GM19468 (cell line): ENCODE results near the gene SPAG8.

ENCODE experiments used
- ATAC-seq: cut with Tn5 transposase; IDR thresholded peaks from one replicate; pipeline ENCODE4 v1.9.1; 2021; ENCODE audit warnings: mild to moderate bottlenecking, moderate library complexity, moderate number of reproducible peaks; ENCODE audit not compliant: unreplicated experiment; ENCODE audit errors: extremely low read depth

SPAG8 gene

DNA sequence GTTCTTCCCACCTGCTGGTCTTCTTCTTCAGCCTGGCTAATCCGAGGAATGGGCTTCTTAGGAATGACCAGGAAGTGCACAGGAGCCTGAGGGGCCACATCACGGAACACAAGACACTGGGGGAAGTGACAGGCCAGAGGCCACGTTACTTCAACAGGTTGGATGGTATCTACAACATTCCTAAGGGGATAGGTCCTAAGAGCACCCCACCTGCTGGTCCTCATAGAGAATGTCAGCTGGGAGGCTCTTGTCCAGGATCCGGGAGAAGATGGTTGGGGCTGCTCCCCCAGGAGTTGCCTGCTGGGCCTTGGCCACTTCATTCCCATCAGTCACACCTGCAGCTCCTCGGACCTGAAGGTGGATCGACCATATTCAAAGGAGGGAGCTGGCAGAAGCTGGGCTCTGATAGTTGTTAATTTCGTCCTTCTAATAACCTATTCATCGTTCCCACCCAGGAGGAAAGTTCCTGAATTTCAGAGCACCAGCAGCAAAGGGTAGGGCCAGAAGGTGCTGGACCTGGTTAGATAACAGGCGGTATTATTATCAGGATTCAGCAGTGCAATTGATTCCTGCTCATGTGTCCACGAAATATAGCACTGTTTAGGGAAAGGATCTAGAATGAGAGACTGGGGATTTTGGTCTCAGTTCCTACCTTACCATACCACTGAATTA lies 1.5 kb upstream of the SPAG8 start:
- ATAC-seq: no peak

DNA sequence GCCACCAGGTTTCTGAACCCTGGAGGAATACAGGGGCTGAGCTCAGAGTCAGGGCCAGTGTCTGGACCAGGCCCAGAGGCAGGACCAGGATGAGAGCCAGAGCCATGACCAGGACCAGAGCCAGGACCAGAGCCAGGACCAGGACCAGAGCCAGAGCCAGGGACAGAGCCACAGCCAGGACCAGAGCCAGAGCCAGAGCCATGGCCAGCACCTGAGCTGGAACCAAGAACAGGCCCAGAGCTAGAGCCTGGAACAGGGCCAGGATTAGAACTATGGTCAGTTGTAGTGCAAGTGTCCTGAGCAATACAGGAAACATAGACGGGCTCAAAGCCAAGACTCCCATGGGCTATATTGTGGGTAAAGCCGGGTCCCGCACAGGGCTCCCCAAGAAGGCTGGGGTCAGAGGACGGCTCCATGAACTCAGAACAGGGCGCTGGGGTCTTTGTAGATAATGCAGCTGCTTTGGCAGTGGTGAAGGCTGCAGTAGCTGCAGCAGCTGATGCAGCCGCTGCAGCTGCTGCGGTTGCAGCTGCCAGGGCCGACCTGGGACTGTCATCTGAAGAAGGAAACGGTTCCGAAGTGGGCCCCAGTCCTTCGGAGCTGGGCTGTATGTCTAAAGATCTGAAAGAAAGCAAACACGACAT lies 559 bp downstream of the SPAG8 start:
- ATAC-seq: no peak

DNA sequence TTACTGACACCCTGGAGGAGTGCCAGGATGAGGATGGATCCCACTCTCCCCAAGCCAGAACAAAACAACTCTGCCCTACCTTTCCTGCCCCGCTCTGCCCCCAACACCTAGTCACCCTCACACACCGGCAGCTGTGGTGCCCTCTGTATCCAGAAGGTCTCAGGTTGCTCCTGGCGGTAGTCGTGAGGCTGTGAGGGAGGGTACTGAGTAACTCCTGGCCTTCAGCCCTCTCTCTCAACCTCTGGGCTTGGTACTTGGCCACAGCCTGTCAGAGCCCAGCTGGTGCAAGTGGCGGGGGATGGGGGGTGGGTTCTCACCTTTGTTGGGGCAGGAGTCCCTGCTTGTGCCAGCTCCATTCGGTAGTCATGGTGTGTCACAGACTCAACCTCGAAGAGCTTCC lies 1.9 kb downstream of the SPAG8 start:
- no peak for ATAC-seq

DNA sequence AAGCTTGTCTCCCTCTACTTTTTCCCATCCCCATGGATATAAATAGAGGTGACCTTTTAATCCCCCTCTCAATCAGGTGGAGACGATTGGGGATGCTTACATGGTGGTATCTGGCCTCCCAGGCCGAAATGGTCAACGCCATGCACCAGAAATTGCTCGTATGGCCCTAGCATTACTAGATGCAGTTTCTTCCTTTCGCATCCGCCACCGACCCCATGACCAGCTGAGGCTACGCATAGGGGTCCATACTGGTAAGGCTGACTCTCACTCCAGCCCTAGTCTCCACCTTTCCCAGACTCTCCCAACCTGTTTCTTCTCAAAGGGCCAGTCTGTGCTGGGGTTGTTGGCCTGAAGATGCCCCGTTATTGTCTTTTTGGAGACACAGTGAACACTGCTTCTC lies 3.6 kb downstream of the SPAG8 start:
- no peak for ATAC-seq

DNA sequence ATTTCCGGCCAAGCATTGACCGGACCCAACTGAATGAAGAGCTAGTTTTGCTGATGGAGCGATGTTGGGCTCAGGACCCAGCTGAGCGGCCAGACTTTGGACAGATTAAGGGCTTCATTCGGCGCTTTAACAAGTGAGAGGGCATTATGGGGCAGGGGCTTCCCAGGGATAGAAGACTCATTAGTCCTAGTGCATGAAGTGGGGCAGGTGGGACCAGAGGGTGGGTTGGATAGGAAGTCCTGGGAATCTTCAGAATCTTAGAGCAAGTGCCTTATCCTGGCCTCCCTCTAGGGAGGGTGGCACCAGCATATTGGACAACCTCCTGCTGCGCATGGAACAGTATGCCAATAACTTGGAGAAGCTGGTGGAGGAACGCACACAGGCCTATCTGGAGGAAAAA lies 6.0 kb downstream of the SPAG8 start:
- ATAC-seq: no peak

DNA sequence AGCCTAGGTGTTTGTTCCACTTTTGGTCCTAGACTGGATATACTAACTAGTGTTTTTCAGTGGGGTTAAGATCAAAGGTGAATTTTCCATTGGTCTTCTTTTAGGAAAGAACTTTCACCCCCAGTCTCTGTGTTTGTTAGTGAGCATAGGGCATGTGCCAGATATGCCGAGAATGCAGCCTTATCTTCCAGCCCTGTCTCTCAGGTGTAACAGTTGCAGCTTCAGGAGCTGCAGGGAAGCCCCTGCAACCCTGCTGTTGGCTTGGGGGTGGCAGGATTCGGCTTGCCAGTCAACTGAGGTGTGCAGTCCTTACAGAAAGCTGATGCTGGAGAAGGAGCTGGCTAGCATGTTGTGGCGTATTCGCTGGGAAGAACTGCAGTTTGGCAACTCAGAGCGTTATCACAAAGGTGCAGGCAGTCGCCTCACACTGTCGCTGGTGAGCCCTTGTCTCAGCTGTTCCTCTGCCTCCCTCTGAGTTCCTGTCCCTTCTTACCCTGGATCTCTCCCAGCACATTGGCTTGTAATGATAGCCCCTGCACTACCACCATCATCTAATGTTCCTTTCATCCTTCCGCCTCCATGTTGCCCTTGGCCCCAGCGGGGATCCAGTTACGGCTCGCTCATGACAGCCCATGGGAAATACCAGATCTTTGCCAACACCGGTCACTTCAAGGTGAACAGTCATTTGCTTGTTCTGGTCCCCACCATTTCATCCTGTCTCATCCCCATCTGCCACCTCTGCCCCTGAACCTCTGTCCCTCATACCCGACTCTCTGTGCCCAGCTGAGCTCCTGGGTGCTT lies 10.5 kb downstream of the SPAG8 start:
- ATAC-seq: no peak

DNA sequence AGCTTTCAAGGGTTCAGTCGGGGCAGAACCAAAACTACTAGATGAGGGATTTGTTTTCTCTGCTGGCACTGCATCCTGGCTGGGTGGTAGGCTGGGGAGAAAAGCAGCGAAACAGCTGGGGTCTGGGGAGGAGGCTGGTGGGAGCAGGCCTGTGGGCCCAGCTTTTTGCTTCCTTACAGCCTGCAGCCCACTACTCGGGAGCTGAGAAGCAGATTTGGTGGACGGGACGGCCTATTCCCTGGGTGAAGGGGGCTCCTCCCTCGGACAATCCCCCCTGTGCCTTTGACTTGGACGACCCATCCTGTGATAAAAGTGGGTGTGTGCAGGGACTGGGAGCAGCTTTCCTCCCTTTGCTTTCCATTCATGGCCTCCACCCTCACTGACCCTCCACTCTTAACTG lies 11.5 kb downstream of the SPAG8 start:
- ATAC-seq: no peak

DNA sequence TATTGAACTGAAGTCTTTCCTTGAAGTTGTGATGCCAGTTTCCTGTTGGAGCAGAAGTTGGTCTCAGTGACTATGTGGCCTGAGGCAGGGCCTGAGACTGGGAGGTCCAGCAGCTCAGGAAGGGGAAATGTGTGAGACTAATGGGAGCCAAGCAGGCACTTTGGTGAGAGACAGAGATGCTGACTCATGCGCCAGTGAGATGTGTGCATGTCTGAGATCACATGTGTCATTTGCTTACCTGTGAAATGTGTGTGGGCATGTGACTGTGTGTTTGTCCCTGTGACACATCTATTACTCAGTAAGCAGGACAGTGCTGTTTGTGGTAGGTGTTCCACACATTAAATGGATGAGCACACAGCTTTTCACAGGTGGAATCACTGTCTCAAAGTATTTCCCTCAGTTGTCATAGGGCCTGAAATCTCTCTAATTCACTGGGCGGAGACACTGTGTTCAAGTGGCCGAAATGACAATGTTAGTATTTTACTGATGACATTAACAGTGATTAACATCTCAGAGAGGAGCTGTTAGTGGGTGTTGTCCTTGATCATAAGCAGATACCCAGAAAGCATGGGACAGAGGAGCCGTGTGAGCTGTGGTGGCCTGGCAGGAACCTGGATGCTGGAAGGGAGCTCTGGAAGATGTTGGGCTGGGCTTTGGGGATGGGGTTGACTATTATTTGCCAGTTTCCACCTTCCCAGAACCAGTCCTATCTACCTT lies 13.2 kb downstream of the SPAG8 start:
- ATAC-seq: no peak

DNA sequence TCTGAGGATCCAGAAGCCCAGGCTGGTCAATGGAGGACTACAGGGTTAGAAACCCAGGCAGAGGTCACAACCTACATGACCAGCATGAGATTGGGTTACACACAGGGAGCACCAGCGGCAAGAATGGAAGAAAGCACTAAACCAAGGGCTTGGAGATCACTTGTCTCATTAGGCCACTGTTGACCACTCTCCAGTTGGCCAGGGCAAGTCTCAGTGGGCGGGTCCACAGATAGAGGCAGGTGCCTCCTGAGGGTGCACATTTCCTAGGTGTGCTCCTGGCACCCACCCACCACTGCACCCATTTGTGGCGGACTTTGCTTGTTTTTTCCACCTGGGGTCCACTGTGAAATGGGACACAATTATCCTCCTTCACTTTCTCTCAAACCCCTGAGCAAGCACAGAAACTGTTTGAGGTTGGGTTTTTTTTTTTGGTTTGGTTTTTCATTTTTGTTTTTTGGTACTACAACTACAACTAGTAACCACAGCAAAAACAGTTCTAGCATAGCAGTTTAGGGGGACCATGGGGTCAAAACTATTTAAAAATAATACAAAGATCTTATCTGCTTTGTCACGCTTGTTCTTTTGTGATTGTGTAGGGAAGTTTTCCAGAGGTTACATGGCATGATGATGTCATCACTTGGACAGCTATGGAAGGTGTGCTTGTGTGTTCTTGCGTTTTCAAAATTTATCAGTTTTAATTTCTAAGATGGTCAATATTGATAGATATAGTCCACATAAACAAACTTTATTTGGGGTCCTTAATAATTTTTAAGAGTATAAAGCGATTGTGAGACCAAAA lies 14.6 kb downstream of the SPAG8 start:
- ATAC-seq: no peak

DNA sequence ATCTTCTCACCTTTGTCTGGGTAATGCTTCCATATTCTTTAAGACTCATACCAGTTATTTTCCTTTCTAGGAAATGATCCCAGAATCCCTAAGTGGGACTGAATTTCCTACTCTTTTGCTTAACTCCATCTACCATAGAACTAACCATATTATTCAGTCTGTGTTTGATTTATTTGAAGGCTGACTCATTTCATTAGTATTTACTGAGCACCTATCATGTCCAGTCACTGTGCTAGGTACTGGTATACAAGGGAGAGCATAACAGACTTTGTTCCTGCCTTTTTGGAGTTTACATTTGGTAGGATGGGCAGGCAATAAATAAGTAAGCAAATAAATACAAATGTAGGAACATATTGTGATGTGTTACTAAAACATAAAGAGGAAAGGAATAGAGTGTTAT lies 16.4 kb downstream of the SPAG8 start:
- ATAC-seq: no peak

DNA sequence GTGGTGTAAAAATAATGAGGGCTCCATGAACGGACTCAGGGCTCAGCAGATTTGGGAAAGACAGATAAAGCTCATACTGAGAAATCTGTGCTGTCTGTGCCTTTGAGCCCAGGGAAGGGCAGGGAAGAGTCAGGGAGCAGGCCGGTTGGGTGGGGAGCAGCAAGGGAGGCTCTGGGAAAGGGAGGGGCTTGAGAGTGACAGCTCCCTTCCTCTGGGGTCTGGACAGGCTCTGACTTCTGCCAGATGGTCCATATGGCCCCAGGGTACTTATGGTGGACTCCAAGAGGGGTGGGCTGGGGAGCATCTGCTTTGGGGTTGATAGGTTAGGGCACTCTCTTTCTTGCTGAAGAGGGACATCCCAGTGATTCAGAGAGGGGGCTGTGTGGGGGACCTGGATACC lies 18.6 kb downstream of the SPAG8 start:
- no peak for ATAC-seq

DNA sequence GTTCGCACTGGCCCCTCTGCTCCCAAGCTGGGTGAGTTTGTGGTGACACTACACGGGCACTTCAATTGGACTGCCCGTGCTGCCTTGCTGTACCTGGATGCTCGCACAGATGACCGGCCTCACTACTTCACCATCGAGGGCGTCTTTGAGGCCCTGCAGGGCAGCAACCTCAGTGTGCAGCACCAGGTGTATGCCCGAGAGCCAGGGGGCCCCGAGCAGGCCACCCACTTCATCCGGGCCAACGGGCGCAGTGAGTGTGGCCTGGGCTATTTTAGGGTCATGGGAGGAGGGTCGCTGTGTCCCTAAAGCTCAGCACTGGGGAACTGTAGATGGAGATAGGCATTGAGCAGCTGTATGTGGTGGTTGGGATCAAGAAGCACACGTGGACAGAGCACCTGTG lies 19.2 kb downstream of the SPAG8 start:
- ATAC-seq: no peak

DNA sequence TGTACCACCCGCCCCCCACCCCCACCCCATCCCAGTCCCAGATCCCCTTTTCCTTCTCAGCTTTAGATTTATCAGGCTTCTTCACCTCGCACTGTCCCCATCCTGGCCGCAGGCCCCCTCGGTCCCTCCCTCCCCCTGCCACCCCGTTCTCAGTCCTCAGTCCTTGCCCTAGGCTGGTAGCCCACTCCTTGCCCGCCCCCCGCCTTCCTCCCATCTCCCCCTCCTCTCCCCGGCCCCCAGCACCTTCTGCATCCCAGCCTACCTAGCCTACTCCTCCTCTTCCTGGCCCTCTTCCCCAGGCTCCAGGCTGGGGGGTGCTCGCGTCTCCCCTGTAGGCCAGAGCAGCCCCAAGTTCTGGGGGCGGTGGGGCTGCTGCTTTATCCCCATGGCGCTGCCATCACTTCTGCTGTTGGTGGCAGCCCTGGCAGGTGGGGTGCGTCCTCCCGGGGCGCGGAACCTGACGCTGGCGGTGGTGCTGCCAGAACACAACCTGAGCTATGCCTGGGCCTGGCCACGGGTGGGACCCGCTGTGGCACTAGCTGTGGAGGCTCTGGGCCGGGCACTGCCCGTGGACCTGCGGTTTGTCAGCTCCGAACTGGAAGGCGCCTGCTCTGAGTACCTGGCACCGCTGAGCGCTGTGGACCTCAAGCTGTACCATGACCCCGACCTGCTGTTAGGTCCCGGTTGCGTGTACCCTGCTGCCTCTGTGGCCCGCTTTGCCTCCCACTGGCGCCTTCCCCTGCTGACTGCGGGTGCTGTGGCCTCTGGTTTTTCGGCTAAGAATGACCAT lies 19.8 kb downstream of the SPAG8 start:
- no peak for ATAC-seq

DNA sequence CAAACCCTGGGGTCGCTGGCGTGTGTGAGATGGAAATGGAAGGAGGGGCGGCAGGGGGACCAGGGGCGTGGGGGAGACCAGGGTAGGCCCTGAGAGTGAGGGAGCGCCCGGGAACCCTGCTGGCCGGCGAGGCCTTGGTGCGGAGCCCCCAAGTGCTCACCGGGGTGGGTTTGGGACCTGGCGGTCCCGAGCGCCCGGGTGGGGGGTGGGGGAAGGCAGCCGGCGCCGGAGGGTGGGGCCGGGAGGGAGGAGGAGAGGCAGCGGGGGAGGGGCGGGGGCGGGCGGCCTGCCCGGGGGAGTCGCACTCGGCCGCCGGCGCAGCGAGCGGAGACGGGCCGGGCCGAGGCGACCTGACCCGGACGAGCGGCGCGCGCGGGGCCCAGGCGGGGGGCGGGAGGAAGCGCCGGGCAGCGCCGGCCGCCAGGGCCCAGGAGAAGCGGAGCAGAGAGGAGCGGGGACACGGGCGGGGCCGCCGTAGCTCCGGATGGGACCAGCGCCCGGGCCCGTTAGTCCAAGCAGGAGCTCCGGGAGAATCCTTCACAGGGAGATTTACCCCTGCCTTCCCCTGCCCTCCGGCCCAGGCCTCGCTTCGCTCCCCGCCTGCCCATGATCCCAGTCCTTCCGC lies 20.7 kb downstream of the SPAG8 start, which contains the start of gene NPR2:
TSS of gene NPR2 (plus strand) at position 295 of the 625 bp plus-strand sequence. CDS start 818 bp downstream, outside the sequence.
- no peak for ATAC-seq

DNA sequence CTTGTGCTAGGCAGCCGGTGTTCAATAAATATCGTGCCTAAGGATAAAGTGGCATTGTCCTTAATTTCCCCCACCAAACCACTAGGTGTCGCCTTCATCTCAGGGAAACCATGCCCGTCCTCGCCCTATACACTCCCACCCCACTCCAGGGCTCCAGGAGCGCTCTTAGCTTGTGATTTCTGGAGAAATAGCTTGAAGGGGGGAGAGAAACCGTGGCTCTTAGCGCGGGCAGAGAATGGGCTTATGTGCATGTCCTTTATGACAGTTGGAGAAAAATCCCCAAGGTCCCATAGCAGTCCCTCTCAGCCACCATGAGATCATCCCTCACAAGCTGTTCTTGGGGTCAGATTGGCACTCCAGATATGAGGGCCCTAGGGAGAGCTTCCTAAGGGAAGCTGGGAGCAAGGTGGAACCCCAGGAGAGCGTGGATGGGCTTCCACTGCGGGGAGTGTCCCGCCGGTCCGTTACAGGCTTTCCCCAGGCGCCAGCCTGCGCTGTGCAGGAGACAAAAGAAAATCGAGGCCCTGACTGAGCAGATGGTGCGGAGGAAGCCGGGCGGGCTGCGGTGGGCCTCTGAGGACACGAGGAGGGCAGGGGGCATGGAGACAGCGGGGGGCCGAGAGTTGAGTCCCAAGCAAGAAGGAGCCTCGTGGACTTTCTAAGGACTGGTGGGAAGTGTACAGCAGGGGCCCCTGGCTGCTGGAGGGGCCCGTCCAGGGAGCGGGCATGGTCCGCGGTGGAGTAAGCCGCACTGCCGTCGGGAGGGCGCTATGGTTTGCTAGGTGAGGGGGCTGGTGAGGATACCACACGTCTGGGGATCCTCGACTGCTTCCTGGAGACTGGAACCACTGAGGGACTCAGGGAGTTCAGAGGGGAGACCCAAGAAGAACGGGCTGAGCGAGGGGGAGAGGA lies 21.4 kb downstream of the SPAG8 start:
- no peak for ATAC-seq

DNA sequence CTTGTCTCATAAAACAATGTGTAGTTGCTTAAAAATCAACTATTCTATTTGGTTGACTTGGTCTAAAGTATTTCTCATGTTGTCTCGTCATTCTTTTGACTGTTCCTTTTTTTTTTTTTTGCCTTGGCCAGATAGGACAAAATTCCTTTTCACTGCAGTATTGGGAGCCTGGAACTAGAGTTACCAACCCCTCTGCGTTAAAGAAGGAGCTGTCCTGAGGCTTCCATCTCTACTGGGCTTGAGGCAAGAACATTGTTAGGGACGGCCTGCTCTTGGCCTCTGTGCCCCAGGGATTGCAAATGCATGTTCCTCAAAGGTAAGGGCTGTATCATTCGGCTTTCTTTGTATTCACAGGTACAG lies 22.1 kb downstream of the SPAG8 start:
- no peak for ATAC-seq

DNA sequence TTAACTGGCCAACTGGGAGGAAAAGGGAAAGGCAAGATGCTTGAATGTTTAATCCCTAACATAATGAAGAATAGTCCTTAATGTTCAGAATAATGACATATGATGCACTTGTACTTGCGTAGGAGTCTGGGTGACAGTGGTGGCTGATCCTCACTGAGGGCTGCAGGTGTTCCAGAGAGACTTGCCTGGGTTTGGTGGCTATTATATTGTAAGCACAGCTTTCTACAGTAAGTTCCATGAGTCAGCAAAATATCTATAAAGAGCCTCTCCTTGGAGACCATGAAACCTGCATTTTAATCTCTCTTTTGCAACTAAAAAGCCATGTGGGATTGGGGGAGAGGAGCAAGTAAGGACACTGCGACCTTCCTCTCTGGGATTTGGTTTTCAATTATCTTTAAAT lies 22.5 kb downstream of the SPAG8 start:
- ATAC-seq: no peak

DNA sequence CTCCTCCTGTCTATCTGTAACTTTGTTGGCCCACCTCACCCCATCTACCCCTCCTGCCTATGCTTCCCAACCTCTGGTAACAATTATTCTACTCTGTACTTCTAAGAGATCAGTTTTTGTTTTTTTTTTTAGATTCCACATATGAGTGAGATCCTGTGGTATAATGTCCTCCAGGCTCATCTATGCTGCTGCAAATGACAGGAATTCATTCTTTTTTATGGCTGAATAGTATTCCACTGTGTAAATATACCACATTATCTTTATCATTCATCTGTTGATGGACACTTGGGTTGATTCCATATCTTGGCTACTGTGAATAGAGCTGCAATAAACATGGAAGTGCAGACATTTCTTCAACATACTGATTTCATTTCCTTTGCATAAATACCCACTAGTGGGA lies 28.6 kb downstream of the SPAG8 start:
- ATAC-seq: no peak
